HepG2 (cell line): Measurements from ENCODE around the gene RABIF. TPM values are rescaled to one million over a fixed set of nuclear protein-coding genes. Genes with fewer than 3 reads are reported as not detected.

ENCODE experiments used
- ATAC-seq: fragments of 200-7000 bp; cut with Tn5 transposase; 3 replicates; pipeline ENCODE4 v1.9.1; 2020; ENCODE audit warnings: mild to moderate bottlenecking, moderate library complexity
- BruUV-seq: library from RNA; stranded (reverse); fragments of 400-500 nt; replicated peaks from 2 replicates; lab custom pipeline; 2021; lab: Mats Ljungman, UMichigan
- CTCF ChIA-PET: fragments of 300-600 bp; formaldehyde crosslinking; extraction: SDS; loops from one replicate; lab custom pipeline; 2021; ENCODE audit warnings: low total read pairs, inconsistent platforms, low intra/inter-chr PET ratio; lab: Yijun Ruan, JAX
- POLR2A ChIA-PET: fragments of 350-600 bp; sonication (Branson Sonifier 250); formaldehyde crosslinking; loops from one replicate; lab custom pipeline; 2020; ENCODE audit warnings: antibody characterized with exemption, inconsistent platforms; lab: Yijun Ruan, JAX
- DNase-seq: peaks from one replicate; pipeline ENCODE4 v3.0.0-alpha.2; 2015; ENCODE audit warnings: low spot score
- FAIRE-seq: peaks from 3 replicates; lab custom pipeline; 2011; peaks lifted over from hg19 to GRCh38; lab: Jason Lieb, UNC
- H2AFZ ChIP-seq: one replicate; pipeline ENCODE4 v1.6.1; 2011; ENCODE audit warnings: low read length, inconsistent platforms
- H3K27ac ChIP-seq: fragments of 300-600 bp; 3 replicates; pipeline ENCODE4 v1.8.0; 2011; ENCODE audit warnings: mixed run types, mild to moderate bottlenecking, mixed read lengths, low read length, inconsistent platforms; ENCODE audit not compliant: insufficient read depth; ENCODE audit errors: extremely low read length
- H3K27me3 ChIP-seq, 2 experiments: fragments of 200-600 bp in 1 of 2; 2 replicates in 1 of 2; 3 replicates in 1 of 2; pipeline versions ENCODE4 v1.6.0 to v1.8.0; 2011; ENCODE audit warnings: low read length in 2 of 2, mild to moderate bottlenecking in 2 of 2, moderate library complexity in 2 of 2, inconsistent platforms in 1 of 2; ENCODE audit not compliant: insufficient read depth in 2 of 2, control insufficient read depth in 1 of 2
- H3K36me3 ChIP-seq, 2 experiments: fragments of 200-600 bp in 1 of 2; replicated peaks in 1 of 2; 2 replicates in 1 of 2; 3 replicates in 1 of 2; pipeline versions ENCODE4 v1.5.1 to v1.8.0; 2011; ENCODE audit warnings: low read length in 2 of 2, inconsistent platforms in 1 of 2; ENCODE audit not compliant: insufficient read depth in 2 of 2, control insufficient read depth in 1 of 2
- H3K4me1 ChIP-seq: 2 replicates; pipeline ENCODE4 v1.5.1; 2012; ENCODE audit warnings: low read length, inconsistent platforms; ENCODE audit not compliant: insufficient read depth
- H3K4me2 ChIP-seq: 2 replicates; pipeline ENCODE4 v1.6.0; 2011; ENCODE audit warnings: low read depth, low read length, inconsistent platforms
- H3K4me3 ChIP-seq, 3 experiments: fragments of 200-600 bp in 1 of 3; sonication (generic), shearing (Covaris generic) in 1 of 3; replicated peaks in 1 of 3; 2 replicates each; pipeline ENCODE4 v1.5.1; 2011 to 2016; ENCODE audit warnings: low read length in 3 of 3, inconsistent platforms in 2 of 3, low read depth in 2 of 3, mild to moderate bottlenecking in 2 of 3, control low read depth in 1 of 3, mixed read lengths in 1 of 3; ENCODE audit not compliant: insufficient read depth in 1 of 3
- H3K79me2 ChIP-seq: one replicate; pipeline ENCODE4 v1.6.1; 2011; ENCODE audit warnings: low read length, inconsistent platforms; ENCODE audit not compliant: insufficient read depth
- H3K9ac ChIP-seq: 2 replicates; pipeline ENCODE4 v1.6.0; 2011; ENCODE audit warnings: mild to moderate bottlenecking, low read depth, low read length, inconsistent platforms; ENCODE audit not compliant: insufficient read depth
- H3K9me3 ChIP-seq: 2 replicates; pipeline ENCODE4 v1.5.1; 2012; ENCODE audit warnings: mild to moderate bottlenecking, low read length
- H4K20me1 ChIP-seq: 2 replicates; pipeline ENCODE4 v1.6.0; 2011; ENCODE audit warnings: inconsistent platforms, mild to moderate bottlenecking, low read length, moderate library complexity; ENCODE audit not compliant: insufficient read depth
- ATF7 ChIP-seq, 2 experiments: fragments of 450-650 bp in 1 of 2; sonication (generic) in 1 of 2; formaldehyde crosslinking in 1 of 2; IDR thresholded peaks; 2 replicates each; pipeline versions ENCODE4 v1.4.0 to v1.6.1; 2016 to 2020; ENCODE audit warnings: antibody characterized with exemption in 1 of 2, mild to moderate bottlenecking in 1 of 2, missing genetic modification reagents in 1 of 2
- FLYWCH1 ChIP-seq: sonication (generic); formaldehyde crosslinking; IDR thresholded peaks from 2 replicates; pipeline ENCODE4 v1.8.1; 2023; ENCODE audit warnings: mild to moderate bottlenecking, missing genetic modification reagents
- GZF1 ChIP-seq: sonication (generic); formaldehyde crosslinking; IDR thresholded peaks from 2 replicates; pipeline ENCODE4 v1.5.1; 2020; ENCODE audit warnings: mild to moderate bottlenecking, missing genetic modification reagents
- HDAC2 ChIP-seq: sonication (generic); formaldehyde crosslinking; IDR thresholded peaks from 2 replicates; pipeline ENCODE4 v1.4.0; 2020; ENCODE audit warnings: missing genetic modification reagents
- IKZF4 ChIP-seq: sonication (generic); formaldehyde crosslinking; IDR thresholded peaks from 2 replicates; pipeline ENCODE4 v1.5.1; 2020; ENCODE audit warnings: borderline replicate concordance, mild to moderate bottlenecking, low read depth, missing genetic modification reagents; ENCODE audit errors: not compliant biosample characterization
- MAFF ChIP-seq: IDR thresholded peaks from 2 replicates; pipeline ENCODE4 v1.6.1; 2011; ENCODE audit warnings: low read depth, low read length, improper control_type of control experiment
- SUZ12 ChIP-seq: fragments of 150-350 bp; IDR thresholded peaks from 2 replicates; pipeline ENCODE4 v1.6.1; 2014; ENCODE audit warnings: low read depth, low read length
- ZNF20 ChIP-seq: sonication (generic); formaldehyde crosslinking; IDR thresholded peaks from 2 replicates; pipeline ENCODE4 v1.4.0; 2020; ENCODE audit warnings: mild to moderate bottlenecking, moderate library complexity, missing genetic modification reagents
- ZNF253 ChIP-seq: sonication (generic); formaldehyde crosslinking; IDR thresholded peaks from 2 replicates; pipeline ENCODE4 v1.8.0; 2022; ENCODE audit warnings: mild to moderate bottlenecking, missing genetic modification reagents, borderline replicate concordance
- ZNF335 ChIP-seq: sonication (generic); formaldehyde crosslinking; IDR thresholded peaks from 2 replicates; pipeline ENCODE4 v1.4.0; 2020; ENCODE audit warnings: missing genetic modification reagents
- ZNF441 ChIP-seq: sonication (generic); formaldehyde crosslinking; IDR thresholded peaks from 2 replicates; pipeline ENCODE4 v1.7.0; 2021; ENCODE audit warnings: missing genetic modification reagents, borderline replicate concordance
- ZNF564 ChIP-seq: sonication (generic); formaldehyde crosslinking; IDR thresholded peaks from 2 replicates; pipeline ENCODE4 v1.8.1; 2023; ENCODE audit warnings: mild to moderate bottlenecking, missing genetic modification reagents
- WGBS: methylation state at CpG from one replicate; pipeline ENCODE4 v1.1.6; 2017; ENCODE audit warnings: low lambda C conversion rate; 5-methylcytosine and 5-hydroxymethylcytosine counted together
- in situ Hi-C: cut with HindIII; loops from 2 replicates; pipeline ENCODE4 v1.10.0; 2017; ENCODE audit warnings: low pct_unique_long_range_greater_than_20kb; ENCODE audit not compliant: extremely low pct_ligation_motif_present
- intact Hi-C: fragments of 100-400 bp; cut with micrococcal nuclease; formaldehyde crosslinking; loops from one replicate; pipeline ENCODE4 v1.10.0; 2022; ENCODE audit not compliant: unreplicated experiment
- polyA plus RNA-seq, 8 experiments: library from polyadenylated mRNA; depleted of rRNA in 3 of 8; stranded (reverse) in 7 of 8; unstranded in 1 of 8; fragments of >200 nt; fragmentation: Illumina TruSeq in 4 of 8; extraction: Trizol in 4 of 8; gene quantifications; 2 replicates each; pipeline versions ENCODE4 v1.2.1 to v1.2.3, GENCODE V29; 2011 to 2016; ENCODE audit warnings: low read depth in 4 of 8, missing spikeins in 1 of 8, mixed read lengths in 1 of 8; ENCODE audit not compliant: insufficient read depth in 1 of 8
- total RNA-seq, 5 experiments: library from RNA; depleted of rRNA; stranded (reverse); fragments of >200 nt; fragmentation: Illumina TruSeq; extraction: Trizol; gene quantifications; 2 replicates each; pipeline ENCODE4 v1.2.3, GENCODE V29; 2016; ENCODE audit warnings: low read depth in 1 of 5
- TF ChIP-seq, protein P1 (sequence below): sonication (generic); formaldehyde crosslinking; IDR thresholded peaks from 2 replicates; pipeline ENCODE4 v1.5.0; 2020; ENCODE audit warnings: missing genetic modification reagents
- TF ChIP-seq, protein P2 (sequence below): sonication (generic); formaldehyde crosslinking; IDR thresholded peaks from 2 replicates; pipeline ENCODE4 v1.8.0; 2022; ENCODE audit warnings: missing genetic modification reagents, low read depth, mild to moderate bottlenecking, borderline replicate concordance
- TF ChIP-seq, protein P3 (sequence below): IDR thresholded peaks from 2 replicates; pipeline ENCODE4 v1.6.1; 2016; ENCODE audit warnings: low read depth, borderline replicate concordance

RABIF gene
- total and polyA plus RNA-seq, 2 of the 13 experiments (the other 11 are each of a cell fraction or from before 2014, with no cell fraction given), result 7.6 to 8.3 TPM

DNA sequence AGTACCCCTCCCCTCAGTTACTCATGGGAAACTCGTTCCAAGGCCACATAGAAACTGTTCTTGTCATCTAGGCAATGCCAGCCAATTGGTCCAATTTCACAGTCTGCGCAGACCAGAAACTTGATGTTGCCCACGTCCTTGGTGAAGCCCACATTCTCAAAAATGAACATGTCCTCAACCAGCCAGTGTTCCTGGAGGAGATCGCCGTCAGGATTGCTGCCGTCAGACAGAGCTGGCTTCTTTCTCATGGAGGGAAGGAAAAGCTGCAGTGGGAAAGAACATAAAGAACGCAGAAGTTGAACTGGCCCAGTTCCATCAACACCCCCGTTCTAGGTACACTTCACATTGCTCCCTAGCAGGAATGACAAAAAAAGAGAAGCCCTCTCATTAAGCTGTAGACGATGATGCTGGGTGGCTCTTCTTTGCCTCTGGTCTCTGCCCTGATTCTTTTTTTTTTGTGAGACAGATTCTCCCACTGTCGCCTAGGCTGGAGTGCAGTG lies 7.9 kb downstream of the RABIF start:
- ATAC-seq, result no peak
- intact Hi-C loops, result loop anchor here (10.0 kb wide), 1 partner anchor 74 kb away; the partner anchor contains the start of gene ADIPOR1
- H2AFZ ChIP-seq, result no peak overlapping the region
- CTCF ChIA-PET, result no interaction called here
- POLR2A ChIA-PET, result interaction anchor here (1.3 kb wide), 1 partner anchor 20 kb away, joined by 3 read pairs; no protein-coding TSS in a partner anchor
- no peak overlapping the region for H3K4me3 ChIP-seq
- no peak for FAIRE-seq
- no peaks in the 10 kb centered on the region for H3K9me3 ChIP-seq
- H3K36me3 ChIP-seq, result peaks cover 7 to 33% of the 10 kb centered on the region in 2 experiments; a peak in 4 of 5 replicates
- in situ Hi-C loops, result no loop called here
- no peak overlapping the region for H3K4me2 ChIP-seq
- 88% methylated on average over 10 of the region's 10 CpGs for WGBS
- no peaks in the 10 kb centered on the region for H3K4me1 ChIP-seq
- no TSS peak for BruUV-seq
- no peak overlapping the region for H3K27ac ChIP-seq
- peaks cover 4% of the 10 kb centered on the region for H3K79me2 ChIP-seq
- H4K20me1 ChIP-seq, result no peaks in the 10 kb centered on the region; the same call in 1 of the 2 replicates
- DNase-seq, result no peak
- no peaks in the 10 kb centered on the region for H3K27me3 ChIP-seq
- TF ChIP-seq, protein P1, sequence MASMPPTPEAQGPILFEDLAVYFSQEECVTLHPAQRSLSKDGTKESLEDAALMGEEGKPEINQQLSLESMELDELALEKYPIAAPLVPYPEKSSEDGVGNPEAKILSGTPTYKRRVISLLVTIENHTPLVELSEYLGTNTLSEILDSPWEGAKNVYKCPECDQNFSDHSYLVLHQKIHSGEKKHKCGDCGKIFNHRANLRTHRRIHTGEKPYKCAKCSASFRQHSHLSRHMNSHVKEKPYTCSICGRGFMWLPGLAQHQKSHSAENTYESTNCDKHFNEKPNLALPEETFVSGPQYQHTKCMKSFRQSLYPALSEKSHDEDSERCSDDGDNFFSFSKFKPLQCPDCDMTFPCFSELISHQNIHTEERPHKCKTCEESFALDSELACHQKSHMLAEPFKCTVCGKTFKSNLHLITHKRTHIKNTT (CRISPR knock-in tag), result no peak
- TF ChIP-seq SUZ12, result no peak
- TF ChIP-seq ZNF253 (CRISPR knock-in tag), result no peak
- no peak for TF ChIP-seq IKZF4
- TF ChIP-seq ATF7 (IDR thresholded peaks at IDR 0.05), result no peak
- no peak for TF ChIP-seq ATF7 (CRISPR knock-in tag; IDR thresholded peaks at IDR 0.05)
- no peak for TF ChIP-seq ZNF20 (CRISPR knock-in tag)
- TF ChIP-seq GZF1, result no peak
- TF ChIP-seq MAFF, result no peak
- TF ChIP-seq FLYWCH1 (CRISPR knock-in tag), result no peak
- no peak for TF ChIP-seq ZNF441
- no peak for TF ChIP-seq ZNF335 (CRISPR knock-in tag)
- no peak for TF ChIP-seq HDAC2
- TF ChIP-seq ZNF564 (CRISPR knock-in tag), result no peak
- TF ChIP-seq, protein P2, sequence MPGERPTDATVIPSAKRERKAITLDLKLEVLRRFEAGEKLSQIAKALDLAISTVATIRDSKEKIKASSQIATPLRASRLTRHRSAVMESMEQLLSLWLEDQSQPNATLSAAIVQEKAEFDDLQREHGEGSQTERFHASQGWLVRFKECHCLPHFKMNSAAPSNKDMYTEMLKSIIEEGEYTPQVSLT, result no peak
- TF ChIP-seq, protein P3, sequence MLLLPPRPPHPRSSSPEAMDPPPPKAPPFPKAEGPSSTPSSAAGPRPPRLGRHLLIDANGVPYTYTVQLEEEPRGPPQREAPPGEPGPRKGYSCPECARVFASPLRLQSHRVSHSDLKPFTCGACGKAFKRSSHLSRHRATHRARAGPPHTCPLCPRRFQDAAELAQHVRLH (CRISPR knock-in tag), result no peak
- H3K9ac ChIP-seq, result no peak overlapping the region
